ENCODE results near the gene AATF. TPM values are rescaled to one million over a fixed set of nuclear protein-coding genes. Genes with fewer than 3 reads are reported as not detected.

AATF gene
- total and polyA plus RNA-seq, 2 donors from 2014 or later: 36.8 to 50.4 TPM

GRCh38 chr17:37096071-37096470 lies 147.3 kb downstream of the AATF start:
- Histone ChIP-seq H3K4me3 (ENCODE audit: low read length in 3 of 3) (no peak overlapping the region), H3K9ac (ENCODE audit: low read length in 3 of 3) (no peak overlapping the region), H3K9me3 (ENCODE audit: control insufficient read depth in 2 of 3, insufficient read depth in 1 of 3, low read length in 3 of 3) (no peaks in the 10 kb centered on the region), H3K36me3 (ENCODE audit: control insufficient read depth in 2 of 3, insufficient read depth in 3 of 3, low read length in 3 of 3) (peaks cover 0 to 13% (median 12%) of the 10 kb centered on the region in 3 donors), H3K4me1 (ENCODE audit: control insufficient read depth in 2 of 3, insufficient read depth in 2 of 3, low read depth in 1 of 3, low read length in 3 of 3) (no peaks in the 10 kb centered on the region), H3K27ac (ENCODE audit: low read depth in 2 of 2, low read length in 2 of 2) (no peak overlapping the region), H3K27me3 (ENCODE audit: control insufficient read depth, insufficient read depth, low read length) (no peaks in the 10 kb centered on the region)
- FAIRE-seq (no peak), DNase-seq (no peak)
- TF ChIP-seq CTCF (IDR thresholded peaks at IDR 0.05; ENCODE audit: borderline replicate concordance, extremely low read depth, insufficient read depth): no peak
- intact Hi-C loops (cut with DNase I): no loop called here

GRCh38 chr17:37097154-37097553 lies 148.4 kb downstream of the AATF start:
- FAIRE-seq (no peak), DNase-seq (no peak)
- H3K9me3 ChIP-seq (ENCODE audit: control insufficient read depth in 2 of 3, insufficient read depth in 1 of 3, low read length in 3 of 3): no peaks in the 10 kb centered on the region
- no peak overlapping the region for H3K4me3 ChIP-seq (ENCODE audit: low read length in 3 of 3)
- intact Hi-C loops (cut with DNase I): no loop called here
- TF ChIP-seq CTCF (IDR thresholded peaks at IDR 0.05; ENCODE audit: borderline replicate concordance, extremely low read depth, insufficient read depth): no peak
- peaks cover 0 to 14% (median 13%) of the 10 kb centered on the region in 3 donors for H3K36me3 ChIP-seq (ENCODE audit: control insufficient read depth in 2 of 3, insufficient read depth in 3 of 3, low read length in 3 of 3)
- no peak overlapping the region for H3K27ac ChIP-seq (ENCODE audit: low read depth in 2 of 2, low read length in 2 of 2)
- no peaks in the 10 kb centered on the region for H3K4me1 ChIP-seq (ENCODE audit: control insufficient read depth in 2 of 3, insufficient read depth in 2 of 3, low read depth in 1 of 3, low read length in 3 of 3)
- no peak overlapping the region for H3K9ac ChIP-seq (ENCODE audit: low read length in 3 of 3)
- no peaks in the 10 kb centered on the region for H3K27me3 ChIP-seq (ENCODE audit: control insufficient read depth, insufficient read depth, low read length)

- intact Hi-C loops (cut with DNase I): no loop called here
- no peaks in the 10 kb centered on the region for H3K9me3 ChIP-seq (ENCODE audit: control insufficient read depth in 2 of 3, insufficient read depth in 1 of 3, low read length in 3 of 3)
- H3K27ac ChIP-seq (ENCODE audit: low read depth in 2 of 2, low read length in 2 of 2): no peak overlapping the region
- no peak for FAIRE-seq
- H3K4me3 ChIP-seq (ENCODE audit: low read length in 3 of 3): no peak overlapping the region
- peaks cover 0 to 14% (median 13%) of the 10 kb centered on the region in 3 donors for H3K36me3 ChIP-seq (ENCODE audit: control insufficient read depth in 2 of 3, insufficient read depth in 3 of 3, low read length in 3 of 3)
- TF ChIP-seq CTCF (IDR thresholded peaks at IDR 0.05; ENCODE audit: borderline replicate concordance, extremely low read depth, insufficient read depth): no peak
- no peak overlapping the region for H3K9ac ChIP-seq (ENCODE audit: low read length in 3 of 3)
- no peaks in the 10 kb centered on the region for H3K4me1 ChIP-seq (ENCODE audit: control insufficient read depth in 2 of 3, insufficient read depth in 2 of 3, low read depth in 1 of 3, low read length in 3 of 3)
- no peaks in the 10 kb centered on the region for H3K27me3 ChIP-seq (ENCODE audit: control insufficient read depth, insufficient read depth, low read length)
- no peak for DNase-seq
These were observed 149.4 kb downstream of the AATF start for GRCh38 chr17:37098152-37098551.

Data from kidney (tissue), 14 donors.